ENCODE measurements around the gene IWS1.
"Not testable (repeated sequence)": the region's sequence is repeated elsewhere in the genome, so short reads cannot be mapped to it uniquely, and the experiment has no call there.

The IWS1 gene

DNA sequence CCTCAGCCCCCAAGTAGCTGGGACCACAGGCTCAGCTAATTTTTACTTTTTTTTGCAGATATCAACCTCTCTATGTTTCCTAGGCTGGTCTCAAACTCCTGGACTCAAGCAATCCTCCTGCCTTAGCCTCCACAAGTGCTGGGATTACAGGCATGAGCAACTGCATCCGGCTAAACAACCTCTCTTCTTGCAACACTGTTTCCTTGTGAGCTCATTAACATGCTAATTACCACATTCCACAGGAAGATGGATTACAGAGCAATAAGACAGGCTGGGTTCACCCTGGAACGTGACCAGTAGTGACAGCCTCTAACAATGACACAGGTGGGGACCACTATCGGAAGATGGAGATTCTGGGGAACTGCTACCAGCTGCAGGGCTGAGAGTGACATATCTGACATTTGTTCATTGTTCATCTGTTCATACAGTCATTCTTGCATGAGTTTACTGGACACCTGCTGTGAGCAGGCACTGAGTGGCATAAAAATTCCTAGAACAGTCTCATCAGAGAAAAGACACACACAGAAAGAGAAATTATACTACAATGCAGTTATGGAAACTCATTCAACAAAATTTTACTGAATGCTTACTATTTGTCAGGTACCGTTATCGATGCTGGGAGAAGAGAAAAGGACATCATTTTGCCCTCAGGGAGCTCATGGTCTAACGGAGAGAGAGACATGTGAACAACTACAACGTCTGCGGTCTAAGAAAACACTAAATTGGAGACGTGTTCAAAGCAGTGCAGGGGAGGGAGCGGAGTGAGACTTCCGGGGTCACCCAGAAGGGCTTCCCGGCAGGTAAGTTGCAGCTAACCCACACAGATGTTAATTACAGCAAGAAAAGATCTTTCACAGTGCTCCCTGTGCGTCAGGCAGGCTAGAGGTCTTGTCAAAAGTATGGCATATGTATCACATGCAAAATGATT is 70.5 kb downstream of the IWS1 start:
- DNase-seq (ENCODE audit: low read depth, low spot score) = no peak

DNA sequence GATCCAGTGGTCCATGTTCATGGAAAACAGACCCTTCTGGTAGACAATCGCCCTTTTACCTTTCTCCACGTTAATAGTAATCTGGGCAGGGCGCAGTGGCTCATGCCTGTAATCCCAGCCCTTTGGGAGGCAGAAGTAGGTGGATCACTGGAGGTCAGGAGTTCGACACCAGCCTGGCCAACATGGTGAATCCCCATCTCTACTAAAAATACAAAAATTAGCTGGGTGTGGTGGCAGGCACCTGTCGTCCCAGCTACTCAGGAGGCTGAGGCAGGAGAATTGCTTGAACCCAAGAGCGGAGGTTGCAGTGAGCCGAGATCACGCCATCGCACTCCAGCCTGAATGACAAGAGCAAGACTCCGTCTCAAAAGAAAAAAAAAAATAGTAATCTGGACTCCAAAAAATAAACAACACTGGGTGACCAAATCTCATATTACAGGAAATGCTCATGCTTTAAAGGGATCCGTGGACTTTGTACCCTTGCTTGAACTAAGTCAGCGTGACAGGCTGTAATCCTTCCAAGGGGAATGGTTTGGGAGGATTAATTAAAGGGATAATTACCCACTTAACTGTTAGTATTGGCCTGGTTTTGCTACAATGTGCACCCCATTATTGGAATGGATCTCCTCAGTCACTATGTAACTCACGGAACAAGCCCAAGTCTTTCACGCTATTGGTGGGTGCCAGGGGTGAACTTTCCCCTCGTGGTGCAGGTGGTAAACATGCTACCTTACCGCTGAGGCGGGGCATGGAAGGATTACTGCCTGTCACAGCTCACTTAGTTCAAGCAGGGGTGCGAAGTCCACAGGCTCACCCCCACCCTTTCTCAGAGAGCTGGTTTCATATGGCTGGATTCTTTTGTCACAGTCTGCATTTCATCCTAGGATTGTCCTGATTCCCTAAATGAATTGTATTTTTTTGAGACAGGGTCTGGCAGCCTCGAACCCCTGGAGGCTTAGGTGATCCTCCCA is 71.4 kb downstream of the IWS1 start:
- no peak for DNase-seq (ENCODE audit: low read depth, low spot score)

DNA sequence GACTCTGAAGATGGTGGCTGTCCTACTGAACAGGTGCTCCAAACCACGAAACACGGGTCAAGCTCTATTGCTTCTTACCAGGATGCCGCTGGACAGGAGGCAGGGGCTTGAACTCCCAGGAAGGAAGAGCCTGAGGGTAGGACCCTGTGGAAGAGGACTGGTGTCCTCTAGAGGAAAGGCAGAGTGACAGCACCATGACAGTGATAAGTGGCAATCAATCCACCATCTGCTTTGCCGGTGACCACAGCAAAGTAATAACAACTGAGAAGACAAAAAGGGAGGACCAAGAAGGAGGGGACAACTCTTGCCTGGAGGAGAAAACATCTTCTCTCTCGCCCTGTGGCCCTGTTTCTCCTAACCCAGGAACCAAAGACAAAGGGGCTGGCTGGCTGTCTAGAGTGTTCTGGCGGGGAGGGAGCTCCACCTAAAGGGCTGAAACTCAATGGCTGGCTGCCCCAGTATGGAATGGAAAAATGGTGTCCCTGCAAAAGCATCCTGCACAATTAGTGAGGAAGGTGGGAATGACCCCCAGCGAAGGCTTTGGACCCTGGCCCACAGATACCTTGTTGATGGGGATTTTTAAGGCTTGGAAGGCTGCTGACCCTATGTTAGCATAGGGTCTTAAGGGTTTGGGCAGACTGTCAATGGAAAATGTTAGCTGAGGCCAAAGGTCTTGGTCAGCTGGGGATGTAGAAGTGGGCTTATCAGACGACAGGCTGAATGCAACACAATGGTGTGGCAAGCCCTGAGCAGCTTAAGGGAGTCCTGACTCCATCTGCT is 72.7 kb downstream of the IWS1 start:
- DNase-seq (ENCODE audit: low read depth, low spot score) = no peak

DNA sequence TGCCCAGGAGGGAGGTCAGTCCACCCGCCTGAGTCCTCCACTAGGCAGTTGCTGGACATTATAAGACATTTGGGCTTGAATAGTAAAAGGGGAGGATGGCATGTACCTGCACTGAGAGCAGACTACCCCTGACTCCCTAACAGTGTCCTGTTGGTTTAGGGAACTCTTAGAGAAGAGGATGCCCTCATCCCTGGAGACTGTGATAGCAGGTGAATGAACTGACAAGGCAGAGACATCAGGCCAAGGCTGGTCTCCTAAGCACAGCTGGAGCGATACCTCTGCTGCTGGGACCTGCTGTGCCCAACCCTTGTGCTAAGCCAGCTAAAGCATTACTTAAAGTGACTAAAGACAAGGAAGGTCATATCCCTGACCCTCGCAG is 73.3 kb downstream of the IWS1 start:
- DNase-seq (ENCODE audit: low read depth, low spot score) = no peak

DNA sequence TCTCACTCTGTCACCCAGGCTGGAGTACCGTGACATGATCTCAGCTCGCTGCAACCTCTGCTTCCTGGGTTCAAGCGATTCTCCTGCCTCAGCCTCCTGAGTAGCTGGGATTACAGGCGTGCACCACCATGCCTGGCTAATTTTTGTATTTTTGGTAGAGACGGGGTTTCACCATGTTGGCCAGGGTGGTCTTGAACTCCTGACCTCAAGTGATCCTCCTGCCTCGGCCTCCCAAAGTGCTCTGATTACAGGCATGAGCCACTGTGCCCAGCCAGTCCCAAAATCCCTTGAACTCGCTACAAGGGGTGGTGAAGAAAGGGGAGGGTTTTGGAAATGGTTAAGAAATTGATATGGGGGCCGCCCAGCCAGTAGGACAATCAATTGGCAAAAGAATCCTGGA is 73.9 kb downstream of the IWS1 start:
- not testable (repeated sequence) for DNase-seq (ENCODE audit: low read depth, low spot score)

DNA sequence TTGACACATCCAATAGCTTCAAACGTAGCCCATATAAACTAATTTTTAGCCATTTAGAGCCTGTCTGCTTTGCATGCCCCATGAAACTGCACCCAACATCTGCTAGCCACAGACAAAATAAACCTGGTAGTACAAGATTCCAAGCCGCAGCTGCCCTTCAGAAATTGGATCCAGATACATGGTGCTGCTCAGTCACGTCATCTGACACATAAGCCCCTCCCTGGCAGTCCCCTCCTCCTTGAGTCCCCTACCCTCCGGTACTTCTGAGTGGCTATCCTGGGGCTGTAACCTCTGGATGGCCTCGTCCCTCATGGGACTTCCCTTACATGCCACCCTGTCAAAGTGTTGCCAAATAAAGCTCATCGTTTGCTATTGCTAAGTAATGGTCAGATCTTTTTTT is 74.3 kb downstream of the IWS1 start:
- DNase-seq (ENCODE audit: low read depth, low spot score) = no peak

DNA sequence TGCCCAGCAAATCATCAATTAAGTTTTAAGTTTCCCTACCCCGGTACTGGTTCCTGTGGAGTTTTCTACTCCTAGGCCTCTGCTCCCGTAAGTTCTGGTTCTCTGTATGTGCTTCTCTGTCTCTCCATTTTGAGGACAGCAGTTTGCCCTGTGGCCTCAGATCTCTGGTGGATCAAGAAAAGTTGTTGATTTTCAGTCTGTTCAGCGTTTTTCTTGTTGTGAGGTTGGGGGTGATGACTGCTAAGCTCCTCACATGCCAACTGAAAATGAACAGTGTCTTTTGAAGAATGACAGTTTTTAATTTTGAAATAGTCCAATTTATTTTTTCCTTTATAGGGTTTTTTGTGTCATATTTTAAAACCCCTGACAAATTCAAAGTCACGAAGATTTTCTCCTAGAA is 76.4 kb downstream of the IWS1 start:
- no peak for DNase-seq (ENCODE audit: low read depth, low spot score)

DNA sequence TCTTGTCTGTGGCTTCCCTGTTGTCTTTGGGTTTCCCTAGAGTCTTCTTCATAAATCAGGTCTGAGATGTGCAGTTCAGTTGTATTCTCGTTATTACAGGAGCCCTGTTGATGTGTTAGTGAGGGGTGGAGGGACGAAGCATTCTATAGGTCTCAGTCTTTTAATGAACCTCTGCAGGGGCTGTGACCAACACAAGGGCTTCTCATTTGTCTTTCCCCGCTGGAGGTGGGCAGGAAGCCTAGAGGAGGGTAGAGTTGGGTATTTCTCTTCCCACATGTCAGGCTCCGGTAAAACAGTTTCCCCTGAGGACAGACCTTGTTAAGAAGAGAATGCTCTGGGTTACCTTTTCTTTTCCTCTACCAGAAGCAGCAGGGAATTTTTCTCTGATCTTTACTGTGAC is 76.9 kb downstream of the IWS1 start:
- DNase-seq (ENCODE audit: low read depth, low spot score) = no peak

DNA sequence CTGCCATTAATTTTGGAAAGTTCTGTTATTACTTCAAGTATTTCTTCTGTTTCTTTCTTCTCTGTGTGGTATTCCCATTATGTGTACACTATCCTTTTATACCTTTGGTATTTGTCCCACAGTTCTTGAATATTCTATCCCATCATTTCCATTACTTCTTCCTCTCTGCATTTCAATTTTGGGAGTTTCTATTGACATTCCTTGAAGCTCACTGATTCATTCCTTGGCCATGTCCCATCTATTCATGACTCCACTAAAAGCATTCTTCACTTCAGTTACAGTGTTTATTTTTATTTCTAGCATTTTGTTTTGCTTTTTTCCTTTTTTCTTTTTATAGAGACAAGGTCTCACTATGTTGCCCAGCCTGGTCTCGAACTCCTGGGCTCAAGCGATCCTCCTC is 77.8 kb downstream of the IWS1 start:
- peak; percentile 51 for DNase-seq (ENCODE audit: low read depth, low spot score)

DNA sequence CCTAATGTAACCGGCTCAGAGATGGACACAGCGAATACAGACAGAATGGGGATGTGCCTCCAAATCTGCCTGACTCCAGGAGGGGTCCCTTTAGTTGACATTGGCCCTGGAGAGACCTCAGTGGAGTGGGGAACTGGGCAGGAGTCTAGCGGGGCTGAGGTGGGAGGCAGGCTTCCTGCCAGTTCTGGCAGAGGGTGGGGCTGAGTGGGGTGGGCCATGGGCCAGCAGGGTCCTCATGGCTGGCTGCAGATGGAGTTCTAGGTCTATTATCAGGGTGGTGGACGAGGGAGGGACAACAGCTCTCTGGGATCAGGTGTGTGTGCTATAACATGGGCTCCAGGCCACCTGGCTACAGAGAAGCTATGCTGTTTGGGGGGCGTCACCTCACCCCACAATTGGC is 86.9 kb downstream of the IWS1 start:
- no peak for DNase-seq (ENCODE audit: low read depth, low spot score)

DNA sequence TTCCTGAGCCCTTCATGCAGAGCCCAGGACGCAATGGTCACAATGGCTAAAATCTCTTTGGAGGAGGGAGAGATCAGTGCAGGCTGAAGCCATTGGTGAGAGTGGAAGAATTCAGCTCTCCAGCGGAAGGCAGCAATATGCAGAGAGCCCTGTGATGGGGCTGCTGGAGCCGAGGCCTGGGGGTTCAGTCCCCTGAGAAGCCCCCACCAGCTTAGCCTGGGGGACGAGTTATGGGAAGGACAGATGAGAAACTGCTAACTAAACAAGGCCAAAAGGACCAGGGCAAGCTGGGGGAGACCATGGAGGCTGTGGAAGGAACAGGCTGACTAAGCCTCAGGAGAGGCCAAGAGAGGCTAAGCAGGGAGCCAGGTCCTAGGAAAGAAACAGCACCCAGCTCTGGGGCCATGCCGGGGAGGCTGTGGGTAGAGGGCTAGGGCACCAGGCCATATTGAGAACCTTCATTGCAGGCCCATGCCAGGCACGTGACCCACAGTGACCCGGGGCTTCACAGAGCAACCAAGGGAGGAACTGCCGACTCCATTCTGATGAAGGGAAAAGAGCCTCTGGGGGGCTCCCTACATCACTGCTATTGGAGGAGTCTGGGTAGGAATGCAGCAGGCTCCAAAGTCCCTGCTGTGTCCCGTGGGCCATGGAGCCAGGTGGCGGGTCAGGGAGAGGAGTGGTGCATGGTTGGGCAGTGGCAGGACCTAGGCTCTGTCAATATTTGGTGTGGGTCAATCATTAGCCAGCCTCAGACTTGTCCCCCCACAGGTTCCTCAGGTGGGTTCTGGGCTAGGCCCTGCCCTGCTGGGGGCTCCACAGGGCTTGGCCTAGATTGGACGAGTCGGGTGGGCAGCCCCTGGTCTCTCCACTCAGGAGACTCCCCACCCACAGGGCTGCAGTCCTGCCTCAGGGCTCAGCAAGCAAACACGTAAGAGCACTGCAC is 88.2 kb downstream of the IWS1 start:
- no peak for DNase-seq (ENCODE audit: low read depth, low spot score)

DNA sequence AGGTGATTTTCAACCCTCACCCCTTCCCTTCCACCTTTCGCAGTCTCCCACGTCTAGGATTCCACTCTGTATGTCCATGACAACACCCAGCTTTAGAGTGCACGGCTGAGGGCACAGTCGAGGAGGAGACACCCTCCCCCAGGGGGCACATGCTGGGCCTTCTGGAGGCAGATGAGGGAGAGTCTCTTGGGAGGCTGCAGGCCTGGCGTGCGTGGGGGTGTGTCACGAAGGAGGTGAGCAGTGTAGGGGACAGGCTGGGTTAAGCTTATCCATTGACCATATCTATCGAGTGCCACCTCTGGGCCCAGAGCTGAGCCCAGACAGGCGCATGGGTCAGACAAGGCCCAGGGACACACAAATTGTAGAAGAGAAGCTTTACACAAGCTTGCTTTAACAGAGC is 89.2 kb downstream of the IWS1 start:
- DNase-seq (ENCODE audit: low read depth, low spot score) = no peak

DNA sequence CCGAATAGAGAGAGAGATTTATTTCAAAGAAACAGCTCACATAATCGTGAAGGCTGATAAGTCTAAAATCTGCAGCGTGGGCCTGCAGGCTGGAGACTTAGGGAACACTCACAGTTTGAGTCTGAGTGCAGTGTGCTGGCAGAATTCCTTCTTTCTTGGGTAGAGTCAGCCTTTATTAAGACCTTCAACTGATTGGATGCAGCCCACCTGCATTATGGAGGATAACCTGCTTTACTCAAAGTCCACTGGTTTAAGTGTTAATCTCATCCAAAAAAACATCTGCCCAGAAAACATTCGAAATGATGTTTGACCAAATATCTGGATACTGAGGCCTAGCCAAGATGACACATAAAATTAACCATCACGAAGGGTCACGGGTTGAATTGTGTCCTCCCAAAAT is 91.8 kb downstream of the IWS1 start:
- DNase-seq (ENCODE audit: low read depth, low spot score) = no peak

DNA sequence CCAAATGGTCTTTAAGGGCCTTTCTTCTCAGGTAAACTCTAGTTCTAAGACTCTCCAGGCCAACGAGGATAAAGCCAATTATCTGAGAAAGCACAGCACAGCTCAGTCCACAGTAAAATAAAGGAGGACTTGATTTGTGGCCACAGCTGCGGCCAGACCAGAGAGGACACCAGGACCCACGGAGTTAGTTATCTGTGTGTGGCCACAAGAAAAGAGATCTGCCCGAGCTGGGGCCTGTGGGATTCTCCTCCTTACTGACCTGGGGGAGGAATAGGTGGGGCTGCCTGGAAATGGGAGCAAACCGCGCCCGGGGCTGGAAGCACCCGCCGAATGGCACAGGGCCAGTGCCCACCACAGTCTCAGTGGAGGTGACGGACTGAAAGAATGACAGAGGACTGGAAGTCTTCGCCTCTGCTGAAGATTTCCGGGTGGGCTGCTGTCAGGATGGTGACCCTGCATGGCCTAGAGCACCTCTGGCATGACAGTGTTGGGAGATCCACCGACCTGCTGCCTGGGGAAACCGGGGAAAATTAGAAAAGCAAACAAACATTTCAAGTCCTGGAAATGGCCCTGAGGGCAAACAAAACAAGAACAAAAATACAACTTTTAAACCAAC is 94.8 kb downstream of the IWS1 start:
- DNase-seq (ENCODE audit: low read depth, low spot score) = no peak
